RWPE2 (cell line): Measurements from ENCODE around the gene C17orf107.

Experiments used
- ATAC-seq: fragments of 200-7000 bp; cut with Tn5 transposase; 3 replicates; pipeline ENCODE4 v1.9.1; 2021; ENCODE audit warnings: low read depth
- DNase-seq: peaks from one replicate; pipeline ENCODE4 v3.0.0-alpha.2; 2020; ENCODE audit warnings: low spot score
- H3K27ac ChIP-seq: fragments of 450-650 bp; 2 replicates; pipeline ENCODE4 v1.5.1; 2017; ENCODE audit warnings: mild to moderate bottlenecking; ENCODE audit not compliant: poor library complexity, severe bottlenecking
- H3K27me3 ChIP-seq: fragments of 250-450 bp; sonication (Bioruptor Pico); 2 replicates; pipeline ENCODE4 v1.5.1; 2021; ENCODE audit warnings: mild to moderate bottlenecking, moderate library complexity; ENCODE audit not compliant: insufficient read depth, poor library complexity, severe bottlenecking
- H3K36me3 ChIP-seq: fragments of 250-450 bp; sonication (Bioruptor Pico); 2 replicates; pipeline ENCODE4 v1.5.1; 2020; ENCODE audit warnings: low read depth, mild to moderate bottlenecking, moderate library complexity
- H3K4me1 ChIP-seq: fragments of 250-450 bp; sonication (Bioruptor Pico); 2 replicates; pipeline ENCODE4 v1.5.1; 2021; ENCODE audit warnings: mild to moderate bottlenecking, moderate library complexity; ENCODE audit not compliant: insufficient read depth, poor library complexity, severe bottlenecking
- H3K4me3 ChIP-seq: fragments of 250-450 bp; sonication (Bioruptor Pico); 2 replicates; pipeline ENCODE4 v1.5.1; 2021; ENCODE audit warnings: mild to moderate bottlenecking, moderate library complexity; ENCODE audit not compliant: severe bottlenecking
- H3K9me3 ChIP-seq: fragments of 250-450 bp; sonication (Bioruptor Pico); 2 replicates; pipeline ENCODE4 v1.5.1; 2021; ENCODE audit warnings: mild to moderate bottlenecking, moderate library complexity; ENCODE audit not compliant: severe bottlenecking
- CTCF ChIP-seq: fragments of 450-650 bp; IDR thresholded peaks from one replicate; pipeline ENCODE4 v1.5.1; 2017; ENCODE audit warnings: mild to moderate bottlenecking, moderate library complexity; ENCODE audit not compliant: poor library complexity, severe bottlenecking

Gene C17orf107

GRCh38 chr17:4895657-4896331, 3.5 kb upstream of the C17orf107 start:
- no peaks in the 10 kb centered on the region for H3K9me3 ChIP-seq
- TF ChIP-seq CTCF = peak; percentile 22
- H3K27me3 ChIP-seq = no peaks in the 10 kb centered on the region
- H3K4me1 ChIP-seq = no peaks in the 10 kb centered on the region
- DNase-seq = no peak
- ATAC-seq = no peak
- peaks cover 67% of the 10 kb centered on the region for H3K36me3 ChIP-seq
- no peak overlapping the region for H3K27ac ChIP-seq
- H3K4me3 ChIP-seq = no peak overlapping the region

- no peak for DNase-seq
- no peaks in the 10 kb centered on the region for H3K9me3 ChIP-seq
- H3K27ac ChIP-seq = no peak overlapping the region
- ATAC-seq = no peak
- H3K27me3 ChIP-seq = no peaks in the 10 kb centered on the region
- TF ChIP-seq CTCF = no peak
- H3K4me3 ChIP-seq = no peak overlapping the region
- no peaks in the 10 kb centered on the region for H3K4me1 ChIP-seq
- H3K36me3 ChIP-seq = peaks cover 60% of the 10 kb centered on the region
Observed at GRCh38 chr17:4896332-4897197, 2.8 kb upstream of the C17orf107 start.

GRCh38 chr17:4897198-4897687, 2.1 kb upstream of the C17orf107 start:
- Histone ChIP-seq H3K27ac (no peak overlapping the region), H3K4me3 (no peak overlapping the region), H3K36me3 (peaks cover 53% of the 10 kb centered on the region), H3K4me1 (no peaks in the 10 kb centered on the region), H3K9me3 (no peaks in the 10 kb centered on the region), H3K27me3 (no peaks in the 10 kb centered on the region)
- ATAC-seq = no peak
- TF ChIP-seq CTCF = no peak
- DNase-seq = no peak

GRCh38 chr17:4897785-4898184, 1.6 kb upstream of the C17orf107 start:
- DNase-seq = no peak
- no peak for TF ChIP-seq CTCF

More at GRCh38 chr17:4897785-4898184, 1.6 kb upstream of the C17orf107 start:
- H3K9me3 ChIP-seq = no peaks in the 10 kb centered on the region
- no peaks in the 10 kb centered on the region for H3K27me3 ChIP-seq
- ATAC-seq = no peak
- no peak overlapping the region for H3K4me3 ChIP-seq
- H3K36me3 ChIP-seq = peaks cover 48% of the 10 kb centered on the region
- no peak overlapping the region for H3K27ac ChIP-seq
- H3K4me1 ChIP-seq = no peaks in the 10 kb centered on the region
